Measurements from ENCODE around the gene PDE8A.

PDE8A gene

GRCh38 chr15:85097250-85097649 is 115.6 kb downstream of the PDE8A start:
- no peak for DNase-seq

- DNase-seq = no peak
These were observed 116.1 kb downstream of the PDE8A start for GRCh38 chr15:85097725-85098124.

GRCh38 chr15:85099195-85099803 is 117.6 kb downstream of the PDE8A start:
- no peak for DNase-seq

- no peak for DNase-seq
These were observed 118.7 kb downstream of the PDE8A start for GRCh38 chr15:85100186-85100937.

- no peak for DNase-seq
These were observed 122.9 kb downstream of the PDE8A start for GRCh38 chr15:85104584-85104983.

- DNase-seq = no peak
These were observed 126.5 kb downstream of the PDE8A start for GRCh38 chr15:85108136-85108535.

- DNase-seq = no peak
These were observed 127.7 kb downstream of the PDE8A start for GRCh38 chr15:85109333-85109732.

- DNase-seq = no peak
These were observed 131.3 kb downstream of the PDE8A start for GRCh38 chr15:85112997-85113396.

- no peak for DNase-seq
These were observed 133.2 kb downstream of the PDE8A start for GRCh38 chr15:85114886-85115285.

GRCh38 chr15:85116066-85116465 is 134.4 kb downstream of the PDE8A start:
- DNase-seq = no peak

- no peak for DNase-seq
These were observed 134.8 kb downstream of the PDE8A start for GRCh38 chr15:85116494-85116893.

GRCh38 chr15:85116925-85117646 is 135.4 kb downstream of the PDE8A start:
- DNase-seq = no peak

GRCh38 chr15:85118173-85118572 is 136.5 kb downstream of the PDE8A start:
- DNase-seq = no peak

GRCh38 chr15:85118581-85118980 is 136.9 kb downstream of the PDE8A start:
- no peak for DNase-seq

GRCh38 chr15:85120351-85121113 is 138.9 kb downstream of the PDE8A start:
- DNase-seq = no peak

- no peak for DNase-seq
These were observed 142.5 kb downstream of the PDE8A start for GRCh38 chr15:85124173-85124572.

- DNase-seq = no peak
These were observed 143.5 kb downstream of the PDE8A start for GRCh38 chr15:85125056-85125661.

- no peak for DNase-seq
These were observed 147.0 kb downstream of the PDE8A start for GRCh38 chr15:85128621-85129020.

- no peak for DNase-seq
These were observed 148.2 kb downstream of the PDE8A start for GRCh38 chr15:85129881-85130280.

- no peak for DNase-seq
These were observed 150.3 kb downstream of the PDE8A start for GRCh38 chr15:85131915-85132314.

- no peak for DNase-seq
These were observed 152.1 kb downstream of the PDE8A start for GRCh38 chr15:85133709-85134108.

GRCh38 chr15:85137489-85138168 is 156.0 kb downstream of the PDE8A start:
- DNase-seq = no peak

All from activated naive CD4-positive, alpha-beta T cell (primary cell).